Measurements from ENCODE around the gene FTH1.

The FTH1 gene

DNA sequence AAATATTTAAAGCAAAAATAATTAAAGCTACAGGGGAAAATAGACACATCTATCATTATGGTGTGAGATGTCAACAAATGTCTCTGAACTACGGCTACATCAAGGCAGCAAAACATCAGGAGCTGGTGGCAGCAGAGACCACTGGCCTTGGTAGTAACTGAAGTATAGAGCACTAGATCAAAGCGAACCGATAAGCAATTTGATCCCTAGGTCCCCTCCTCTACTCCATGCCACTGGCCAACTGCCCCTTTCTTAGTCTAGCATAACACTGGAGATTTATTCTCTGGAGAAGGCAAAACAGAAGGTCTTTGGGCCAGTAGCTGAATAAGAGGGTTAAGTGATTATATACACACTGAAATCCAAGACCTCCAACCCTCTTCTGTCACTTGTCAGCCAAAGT lies 36.5 kb downstream of the FTH1 start:
- no peak overlapping the region for H3K27ac ChIP-seq
- TF ChIP-seq ZFX (IDR thresholded peaks at IDR 0.05; ENCODE audit: borderline replicate concordance) (no peak), CTCF (IDR thresholded peaks at IDR 0.05) (no peak)

DNA sequence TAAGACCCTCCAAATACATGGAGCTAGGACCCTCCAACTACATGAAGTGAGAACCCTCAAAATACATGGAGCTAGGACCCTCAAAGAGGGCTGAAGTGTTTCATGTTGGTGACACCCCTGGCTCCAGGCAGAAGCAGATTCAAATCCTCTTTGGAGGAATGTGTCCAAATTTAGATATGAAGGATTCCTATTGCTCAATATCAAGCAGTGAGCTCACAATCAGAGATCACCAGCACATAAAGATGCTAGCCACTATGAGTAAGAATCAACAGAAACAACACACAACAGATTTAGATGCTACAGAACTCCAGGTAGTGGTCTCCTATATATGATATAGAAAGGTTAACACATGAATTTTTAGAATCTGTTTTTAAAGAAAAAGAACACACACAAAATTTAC lies 38.8 kb downstream of the FTH1 start:
- TF ChIP-seq ZFX (IDR thresholded peaks at IDR 0.05; ENCODE audit: borderline replicate concordance) (no peak), CTCF (IDR thresholded peaks at IDR 0.05) (no peak)
- no peak overlapping the region for H3K27ac ChIP-seq

GRCh38 chr11:61927501-61927900 lies 39.9 kb downstream of the FTH1 start:
- TF ChIP-seq ZFX (IDR thresholded peaks at IDR 0.05; ENCODE audit: borderline replicate concordance) (no peak), CTCF (IDR thresholded peaks at IDR 0.05) (no peak)
- H3K27ac ChIP-seq, result no peak overlapping the region

- TF ChIP-seq ZFX (IDR thresholded peaks at IDR 0.05; ENCODE audit: borderline replicate concordance), result no peak
- no peak for TF ChIP-seq CTCF (IDR thresholded peaks at IDR 0.05)
These were observed 41.2 kb downstream of the FTH1 start for GRCh38 chr11:61926235-61926634.

DNA sequence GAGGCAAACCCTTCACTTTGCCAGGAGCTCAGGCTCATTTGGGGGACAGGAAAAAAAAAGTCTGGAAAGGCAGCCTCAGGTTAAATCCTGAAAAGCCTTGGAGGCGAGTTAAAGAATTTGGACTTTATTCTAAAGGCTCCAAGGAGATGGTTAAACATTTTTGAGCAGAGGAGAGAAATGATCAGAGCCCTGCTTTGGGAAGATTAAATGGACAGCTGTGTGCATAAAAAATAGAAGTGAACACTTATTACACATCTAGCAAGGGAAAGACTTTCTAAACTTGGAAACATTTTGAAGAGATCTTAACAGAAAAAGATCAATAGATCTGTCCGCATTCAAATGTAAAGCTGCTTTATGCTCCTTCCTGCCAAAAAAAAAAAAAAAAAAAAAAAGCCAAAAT lies 41.7 kb downstream of the FTH1 start:
- H3K27ac ChIP-seq, result no peak overlapping the region
- TF ChIP-seq CTCF (IDR thresholded peaks at IDR 0.05) (no peak), ZFX (IDR thresholded peaks at IDR 0.05; ENCODE audit: borderline replicate concordance) (no peak)

More at GRCh38 chr11:61926235-61926634, 41.2 kb downstream of the FTH1 start:
- no peak overlapping the region for H3K27ac ChIP-seq

GRCh38 chr11:61924064-61924455 lies 43.4 kb downstream of the FTH1 start:
- no peak overlapping the region for H3K27ac ChIP-seq
- no peak for TF ChIP-seq ZFX (IDR thresholded peaks at IDR 0.05; ENCODE audit: borderline replicate concordance)
- no peak for TF ChIP-seq CTCF (IDR thresholded peaks at IDR 0.05)

- H3K27ac ChIP-seq, result no peak overlapping the region
- TF ChIP-seq ZFX (IDR thresholded peaks at IDR 0.05; ENCODE audit: borderline replicate concordance), result no peak
- no peak for TF ChIP-seq CTCF (IDR thresholded peaks at IDR 0.05)
These were observed 44.0 kb downstream of the FTH1 start for GRCh38 chr11:61923166-61924063.
